CD14-positive monocyte (primary cell): ENCODE measurements around the gene PSMA7. TPM values are rescaled to one million over a fixed set of nuclear protein-coding genes. Genes with fewer than 3 reads are reported as not detected.

Experiments
- DNase-seq, 3 donors: peaks; one replicate each; pipeline ENCODE4 v3.0.0-alpha.2; 2011 to 2022
- H2AFZ ChIP-seq: 2 replicates; pipeline ENCODE4 v1.6.0; 2012; ENCODE audit warnings: mild to moderate bottlenecking, low read depth, low read length, inconsistent platforms; ENCODE audit not compliant: insufficient read depth, poor library complexity, severe bottlenecking
- H3K27ac ChIP-seq, 2 donors: 1 replicate in 1 of 2; 2 replicates in 1 of 2; pipeline ENCODE4 v1.5.1; 2012 to 2013; ENCODE audit warnings: low read length in 2 of 2, control low read depth in 1 of 2, inconsistent platforms in 1 of 2, low read depth in 1 of 2, mild to moderate bottlenecking in 1 of 2
- H3K27me3 ChIP-seq, 2 donors: one replicate each; pipeline versions ENCODE4 v1.6.0 to v1.6.1; 2011 to 2013; ENCODE audit warnings: low read length in 2 of 2; ENCODE audit not compliant: control insufficient read depth in 2 of 2, insufficient read depth in 2 of 2
- H3K36me3 ChIP-seq, 2 donors: replicated peaks in 1 of 2; 1 replicate in 1 of 2; 2 replicates in 1 of 2; pipeline versions ENCODE4 v1.5.1 to v1.6.1; 2012 to 2013; ENCODE audit warnings: low read length in 2 of 2, control low read depth in 1 of 2, inconsistent platforms in 1 of 2, mild to moderate bottlenecking in 1 of 2; ENCODE audit not compliant: insufficient read depth in 2 of 2, control insufficient read depth in 1 of 2
- H3K4me1 ChIP-seq, 2 donors: 1 replicate in 1 of 2; 2 replicates in 1 of 2; pipeline versions ENCODE4 v1.5.1 to v1.6.1; 2012 to 2013; ENCODE audit warnings: low read length in 2 of 2, control low read depth in 1 of 2, inconsistent platforms in 1 of 2, mild to moderate bottlenecking in 1 of 2, moderate library complexity in 1 of 2; ENCODE audit not compliant: insufficient read depth in 2 of 2, control insufficient read depth in 1 of 2
- H3K4me2 ChIP-seq: replicated peaks from 2 replicates; pipeline ENCODE3; 2012; ENCODE audit warnings: low read length, moderate library complexity, mild to moderate bottlenecking; ENCODE audit not compliant: poor library complexity, severe bottlenecking; ENCODE audit errors: extremely low read depth
- H3K4me3 ChIP-seq, 3 experiments: fragments of 200-600 bp in 1 of 3; sonication (generic) in 1 of 3; replicated peaks in 1 of 3; 1 replicate in 2 of 3; 2 replicates in 1 of 3; pipeline ENCODE4 v1.5.1; 2011 to 2013; ENCODE audit warnings: low read length in 3 of 3, mild to moderate bottlenecking in 3 of 3, control low read depth in 2 of 3, low read depth in 2 of 3, inconsistent platforms in 1 of 3, moderate library complexity in 1 of 3
- H3K79me2 ChIP-seq: 2 replicates; pipeline ENCODE4 v1.6.0; 2012; ENCODE audit warnings: mild to moderate bottlenecking, control low read depth, inconsistent platforms, low read length, moderate library complexity; ENCODE audit not compliant: insufficient read depth
- H3K9ac ChIP-seq: 2 replicates; pipeline ENCODE4 v1.6.0; 2017; ENCODE audit warnings: low read length, mild to moderate bottlenecking; ENCODE audit not compliant: insufficient read depth, poor library complexity, severe bottlenecking
- H3K9me3 ChIP-seq, 2 donors: replicated peaks in 1 of 2; 1 replicate in 1 of 2; 2 replicates in 1 of 2; pipeline versions ENCODE4 v1.5.1 to v1.6.1; 2012 to 2013; ENCODE audit warnings: low read length in 2 of 2, control low read depth in 1 of 2; ENCODE audit not compliant: control insufficient read depth in 1 of 2, insufficient read depth in 1 of 2
- H4K20me1 ChIP-seq: 2 replicates; pipeline ENCODE4 v1.6.0; 2012; ENCODE audit warnings: mild to moderate bottlenecking, low read length, control low read depth, moderate library complexity; ENCODE audit not compliant: insufficient read depth
- H3K27ac Mint-ChIP-seq, 7 donors: one replicate each; pipeline ENCODE4 v1.8.0; 2020; ENCODE audit warnings: mild to moderate bottlenecking in 7 of 7, mixed read lengths in 7 of 7, moderate library complexity in 6 of 7, inconsistent platforms in 2 of 7
- H3K27me3 Mint-ChIP-seq, 3 donors: one replicate each; pipeline ENCODE4 v1.8.0; 2021 to 2022; ENCODE audit warnings: low read depth in 3 of 3, mild to moderate bottlenecking in 3 of 3, mixed read lengths in 3 of 3, moderate library complexity in 3 of 3, inconsistent platforms in 1 of 3
- H3K36me3 Mint-ChIP-seq, 2 donors: one replicate each; pipeline ENCODE4 v1.8.0; 2020; ENCODE audit warnings: mixed read lengths in 2 of 2, inconsistent platforms in 1 of 2, mild to moderate bottlenecking in 1 of 2
- H3K4me1 Mint-ChIP-seq: one replicate; pipeline ENCODE4 v1.8.0; 2020; ENCODE audit warnings: mild to moderate bottlenecking, mixed read lengths
- H3K4me3 Mint-ChIP-seq, 2 donors: one replicate each; pipeline ENCODE4 v1.8.0; 2020; ENCODE audit warnings: mild to moderate bottlenecking in 2 of 2, mixed read lengths in 2 of 2, moderate library complexity in 1 of 2
- H3K9me3 Mint-ChIP-seq, 7 donors: one replicate each; pipeline ENCODE4 v1.8.0; 2020 to 2022; ENCODE audit warnings: mixed read lengths in 7 of 7, mild to moderate bottlenecking in 6 of 7, moderate library complexity in 6 of 7, inconsistent platforms in 2 of 7
- WGBS: methylation state at CpG from one replicate; pipeline ENCODE4 v1.1.5; 2013; ENCODE audit warnings: missing lambda C conversion rate; ENCODE audit not compliant: insufficient coverage; 5-methylcytosine and 5-hydroxymethylcytosine counted together
- intact Hi-C, 2 donors: fragments of 100-400 bp; cut with micrococcal nuclease; formaldehyde crosslinking; loops; one replicate each; pipeline versions ENCODE4 v1.15.0 to v1.15.1; 2023
- polyA plus RNA-seq, 3 donors: library from polyadenylated mRNA; depleted of rRNA in 1 of 3; unstranded in 2 of 3; stranded (reverse) in 1 of 3; fragments of 300-500 nt in 2 of 3; fragments of >200 nt in 1 of 3; fragmentation: Illumina TruSeq in 2 of 3; gene quantifications; 1 replicate in 2 of 3; 2 replicates in 1 of 3; pipeline ENCODE4 v1.2.3, GENCODE V29; 2012 to 2021
- TF ChIP-seq, protein P1 (sequence below): fragments of 200-600 bp; IDR thresholded peaks from one replicate; pipeline ENCODE4 v1.8.0; 2022; ENCODE audit warnings: antibody characterized with exemption, mild to moderate bottlenecking

PSMA7 gene
- polyA plus RNA-seq, 3 donors = 402 to 668 (median 527) TPM

DNA sequence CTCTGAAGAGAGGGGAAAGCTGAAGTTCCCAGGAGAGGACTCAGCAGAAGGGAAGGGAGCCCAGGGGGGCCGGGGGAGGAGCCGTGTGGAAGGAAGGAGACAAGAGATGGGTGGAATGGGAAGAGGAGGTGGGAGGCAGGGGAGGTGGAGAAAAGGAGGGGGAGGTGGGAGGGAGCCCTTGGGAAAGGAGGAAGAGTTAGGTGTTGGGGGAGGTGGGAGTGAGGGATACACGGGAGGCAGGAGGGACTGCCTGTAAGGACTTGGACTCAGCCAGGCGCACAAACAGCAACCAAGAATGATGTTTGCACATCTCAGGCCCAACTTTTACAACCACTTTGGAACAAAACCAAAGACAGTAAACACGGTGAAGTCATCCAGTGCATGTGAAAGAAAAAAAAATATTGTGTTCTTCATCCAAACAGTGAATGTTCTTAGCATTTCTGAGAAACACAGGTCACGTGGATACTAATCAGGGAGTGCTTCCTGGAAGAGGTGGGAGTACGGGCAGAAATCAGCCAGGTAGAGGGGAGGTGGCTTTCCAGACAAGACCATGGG is 38.3 kb downstream of the PSMA7 start:
- Histone ChIP-seq H3K9me3 (peaks cover 89 to 91% of the 10 kb centered on the region in 2 donors), H3K79me2 (no peaks in the 10 kb centered on the region), H4K20me1 (no peaks in the 10 kb centered on the region), H3K27ac (no peak overlapping the region), H3K4me1 (no peaks in the 10 kb centered on the region), H3K4me3 (no peak overlapping the region), H3K9ac (no peak overlapping the region), H3K27me3 (no peaks in the 10 kb centered on the region), H3K4me2 (no peak overlapping the region), H3K36me3 (no peaks in the 10 kb centered on the region), H2AFZ (no peak overlapping the region)
- Mint-ChIP-seq H3K27ac (no peak overlapping the region), H3K9me3 (peaks cover 59 to 99% (median 96%) of the 10 kb centered on the region in 7 donors), H3K36me3 (no peaks in the 10 kb centered on the region), H3K4me1 (peaks cover 3% of the 10 kb centered on the region), H3K4me3 (no peak overlapping the region), H3K27me3 (peaks cover 0 to 7% (median 5%) of the 10 kb centered on the region in 3 donors)
- TF ChIP-seq, protein P1, sequence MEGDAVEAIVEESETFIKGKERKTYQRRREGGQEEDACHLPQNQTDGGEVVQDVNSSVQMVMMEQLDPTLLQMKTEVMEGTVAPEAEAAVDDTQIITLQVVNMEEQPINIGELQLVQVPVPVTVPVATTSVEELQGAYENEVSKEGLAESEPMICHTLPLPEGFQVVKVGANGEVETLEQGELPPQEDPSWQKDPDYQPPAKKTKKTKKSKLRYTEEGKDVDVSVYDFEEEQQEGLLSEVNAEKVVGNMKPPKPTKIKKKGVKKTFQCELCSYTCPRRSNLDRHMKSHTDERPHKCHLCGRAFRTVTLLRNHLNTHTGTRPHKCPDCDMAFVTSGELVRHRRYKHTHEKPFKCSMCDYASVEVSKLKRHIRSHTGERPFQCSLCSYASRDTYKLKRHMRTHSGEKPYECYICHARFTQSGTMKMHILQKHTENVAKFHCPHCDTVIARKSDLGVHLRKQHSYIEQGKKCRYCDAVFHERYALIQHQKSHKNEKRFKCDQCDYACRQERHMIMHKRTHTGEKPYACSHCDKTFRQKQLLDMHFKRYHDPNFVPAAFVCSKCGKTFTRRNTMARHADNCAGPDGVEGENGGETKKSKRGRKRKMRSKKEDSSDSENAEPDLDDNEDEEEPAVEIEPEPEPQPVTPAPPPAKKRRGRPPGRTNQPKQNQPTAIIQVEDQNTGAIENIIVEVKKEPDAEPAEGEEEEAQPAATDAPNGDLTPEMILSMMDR = no peak
- no peak for DNase-seq
- intact Hi-C loops = no loop called here
- 59% methylated on average over 5 of the region's 7 CpGs for WGBS

DNA sequence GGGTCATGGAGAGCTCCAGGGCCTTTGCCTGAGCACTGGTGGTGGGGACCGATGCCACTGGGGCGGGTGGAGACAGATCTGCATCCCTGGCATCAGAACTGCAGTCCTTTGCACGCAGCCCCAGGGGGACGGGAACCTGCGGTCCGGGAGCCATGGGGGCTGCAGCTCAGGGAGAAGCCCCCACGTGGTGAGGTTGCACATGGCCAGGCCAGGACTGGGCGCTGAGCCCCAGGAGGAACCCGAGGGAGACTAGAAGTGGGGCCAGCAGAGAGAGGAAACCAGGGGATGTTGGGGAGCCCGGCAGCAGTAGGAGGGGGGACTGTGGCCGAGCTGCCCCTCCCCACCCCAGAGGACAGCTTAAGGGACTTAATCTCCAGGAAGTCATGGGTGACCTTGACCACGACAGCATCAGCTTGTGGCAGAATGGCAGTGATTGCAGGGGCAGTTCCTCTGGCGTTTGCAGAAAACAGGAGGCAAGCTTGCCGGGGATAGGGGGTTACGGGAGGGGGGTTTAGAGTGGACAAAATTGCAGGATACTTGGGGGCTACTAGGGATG is 38.9 kb downstream of the PSMA7 start:
- no peaks in the 10 kb centered on the region for H3K36me3 Mint-ChIP-seq
- H3K4me2 ChIP-seq = no peak overlapping the region
- DNase-seq = no peak
- TF ChIP-seq, protein P1 = no peak
- H3K36me3 ChIP-seq = no peaks in the 10 kb centered on the region
- peaks cover 88 to 91% of the 10 kb centered on the region in 2 donors for H3K9me3 ChIP-seq
- peaks cover 4 to 7% (median 5%) of the 10 kb centered on the region in 3 donors for H3K27me3 Mint-ChIP-seq
- H3K4me1 Mint-ChIP-seq = peaks cover 3% of the 10 kb centered on the region
- no peaks in the 10 kb centered on the region for H3K4me1 ChIP-seq
- H4K20me1 ChIP-seq = no peaks in the 10 kb centered on the region
- no peak overlapping the region for H3K4me3 ChIP-seq
- intact Hi-C loops = no loop called here
- H3K27ac ChIP-seq = no peak overlapping the region
- H3K9me3 Mint-ChIP-seq = peaks cover 61 to 98% (median 95%) of the 10 kb centered on the region in 7 donors
- H2AFZ ChIP-seq = no peak overlapping the region
- no peaks in the 10 kb centered on the region for H3K79me2 ChIP-seq
- H3K27me3 ChIP-seq = no peaks in the 10 kb centered on the region
- WGBS = 57% methylated on average over 13 of the region's 15 CpGs
- H3K4me3 Mint-ChIP-seq = no peak overlapping the region
- no peak overlapping the region for H3K9ac ChIP-seq
- no peak overlapping the region for H3K27ac Mint-ChIP-seq
